ENCODE measurements around the gene RECQL.

DNA sequence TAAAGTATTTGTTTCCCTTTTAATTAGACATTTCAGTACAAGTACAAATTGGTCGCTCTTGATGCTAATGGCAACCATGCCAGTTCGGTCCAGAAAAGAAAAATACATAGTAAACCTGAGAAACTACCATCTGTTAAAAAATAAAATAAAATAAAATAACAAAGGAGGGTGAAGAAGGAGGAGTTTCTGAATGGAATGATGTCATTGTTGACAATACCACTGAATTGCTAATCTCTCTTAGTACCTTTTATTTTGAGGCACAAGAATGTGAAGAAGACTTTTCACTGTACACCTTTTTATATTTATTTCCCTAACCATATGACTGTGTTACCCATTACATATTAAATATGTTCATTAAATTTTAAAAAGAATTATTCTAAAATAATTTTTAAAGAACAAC, 44.1 kb upstream of the RECQL start:
- TF ChIP-seq POLR2A (IDR thresholded peaks at IDR 0.05) (no peak), CTCF (IDR thresholded peaks at IDR 0.05) (no peak), POLR2AphosphoS5 (IDR thresholded peaks at IDR 0.05; ENCODE audit: insufficient read depth in 1 of 2, low read depth in 1 of 2) (no peak)

Data from vagina (tissue), 2 donors.